ENCODE measurements around the gene LGR6. TPM values are rescaled to one million over a fixed set of nuclear protein-coding genes. Genes with fewer than 3 reads are reported as not detected.

LGR6 gene
- total and polyA plus RNA-seq, 2 of the 8 experiments (the other 6 are each of a cell fraction or from before 2014, with no cell fraction given), result 0.50 to 1.0 TPM

GRCh38 chr1:202268032-202268431 lies 74.4 kb downstream of the LGR6 start:
- Histone ChIP-seq H2BK5ac (ENCODE audit: low read depth, low read length) (no peak overlapping the region), H3K4me1 (replicated peaks in 1 of 4; ENCODE audit: control insufficient read depth in 3 of 4, insufficient read depth in 4 of 4, low read length in 3 of 4) (peaks cover 0 to 4% (median 1%) of the 10 kb centered on the region in 4 experiments; a peak in 1 of 7 replicates), H2BK12ac (ENCODE audit: low read depth, low read length) (no peak overlapping the region), H3K23ac (ENCODE audit: insufficient read length) (no peak overlapping the region), H2AFZ (ENCODE audit: low read length) (no peak overlapping the region), H3K36me3 (ENCODE audit: control insufficient read depth in 2 of 4, insufficient read depth in 4 of 4, low read length in 3 of 4) (no peaks in the 10 kb centered on the region), H3K56ac (replicated peaks; ENCODE audit: insufficient read length, low read depth, low read length) (no peak overlapping the region), H3K79me1 (ENCODE audit: low read depth, low read length) (no peaks in the 10 kb centered on the region), H3K9me3 (ENCODE audit: insufficient read depth in 2 of 2, low read depth in 1 of 2, low read length in 1 of 2) (no peaks in the 10 kb centered on the region), H3K18ac (ENCODE audit: extremely low read depth, low read length) (no peak overlapping the region), H3K79me2 (ENCODE audit: control insufficient read depth in 1 of 2, insufficient read depth in 2 of 2, low read length in 2 of 2) (no peaks in the 10 kb centered on the region), H2BK20ac (ENCODE audit: low read length) (no peak overlapping the region), H3K27ac (ENCODE audit: low read depth, low read length) (no peak overlapping the region), H3K9ac (replicated peaks in 1 of 4; ENCODE audit: extremely low read depth in 1 of 4, low read depth in 3 of 4, low read length in 3 of 4) (no peak overlapping the region), H2BK120ac (replicated peaks; ENCODE audit: low read depth, low read length) (no peak overlapping the region), H4K5ac (ENCODE audit: insufficient read length, low read depth, low read length) (no peak overlapping the region), H2AK5ac (ENCODE audit: low read depth, low read length) (no peak overlapping the region), H2BK15ac (ENCODE audit: low read length) (no peak overlapping the region), H4K20me1 (replicated peaks in 1 of 2; ENCODE audit: control insufficient read depth in 1 of 2, insufficient read depth in 2 of 2, low read length in 2 of 2) (no peaks in the 10 kb centered on the region), H3K4me2 (ENCODE audit: insufficient read depth in 1 of 2, low read depth in 2 of 2, low read length in 2 of 2) (no peak overlapping the region), H3K27me3 (replicated peaks in 1 of 4; ENCODE audit: control insufficient read depth in 3 of 4, extremely low read depth in 1 of 4, insufficient read depth in 3 of 4, low read length in 3 of 4) (no peaks in the 10 kb centered on the region), H3K4me3 (ENCODE audit: extremely low read depth in 1 of 4, insufficient read depth in 2 of 4, low read depth in 3 of 4, low read length in 4 of 4) (no peak overlapping the region), H3K4ac (replicated peaks; ENCODE audit: insufficient read length, low read depth, low read length) (no peak overlapping the region), H4K91ac (replicated peaks; ENCODE audit: insufficient read length, low read length) (no peak overlapping the region), H3K23me2 (ENCODE audit: low read depth, low read length) (no peaks in the 10 kb centered on the region), H3K14ac (ENCODE audit: insufficient read length) (no peak overlapping the region), H4K8ac (ENCODE audit: extremely low read depth, insufficient read depth, low read length) (no peak overlapping the region)
- POLR2A ChIA-PET (ENCODE audit: partially characterized antibody), result no interaction called here
- CTCF ChIA-PET (ENCODE audit: partially characterized antibody), result interaction anchor here (0.7 to 2.7 kb wide), 10 partner anchors 10 to 277 kb away, joined by 3 to 12 read pairs (median 4); no protein-coding TSS in a partner anchor
- 90% methylated on average over 13 of the region's 13 CpGs; no CpG with 5 or more reads in 1 of the 2 experiments for WGBS, 2 experiments (ENCODE audit: extremely low coverage in 1 of 2, insufficient coverage in 1 of 2, insufficient read length in 1 of 2, insufficient replicate concordance in 2 of 2, low coverage in 1 of 2, low lambda C conversion rate in 2 of 2, missing lambda C conversion rate in 1 of 2)
- FAIRE-seq (no peak), DNase-seq (ENCODE audit: low read depth in 1 of 2, low spot score in 2 of 2) (no peak)
